Measurements from ENCODE around the gene RAB17.

DNA sequence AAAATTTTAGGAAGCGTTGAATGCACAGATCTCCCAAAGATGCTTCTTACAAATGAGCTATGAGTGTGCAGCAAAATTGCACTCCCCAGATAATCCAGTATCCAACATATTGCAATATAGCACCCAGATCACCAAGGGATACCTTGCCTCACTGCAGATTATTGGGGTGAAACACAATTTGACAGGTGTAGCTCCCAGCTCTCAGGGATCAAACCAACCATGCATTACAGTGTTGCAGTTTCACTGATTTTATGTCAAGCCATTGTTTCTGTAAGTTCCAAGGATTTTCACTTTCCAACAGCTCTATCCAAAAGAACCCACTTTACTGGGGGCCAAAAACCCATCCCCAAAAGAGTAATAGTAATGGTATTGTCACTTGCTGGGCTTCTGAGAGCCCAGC is 35.0 kb downstream of the RAB17 start:
- TF ChIP-seq, protein P1, sequence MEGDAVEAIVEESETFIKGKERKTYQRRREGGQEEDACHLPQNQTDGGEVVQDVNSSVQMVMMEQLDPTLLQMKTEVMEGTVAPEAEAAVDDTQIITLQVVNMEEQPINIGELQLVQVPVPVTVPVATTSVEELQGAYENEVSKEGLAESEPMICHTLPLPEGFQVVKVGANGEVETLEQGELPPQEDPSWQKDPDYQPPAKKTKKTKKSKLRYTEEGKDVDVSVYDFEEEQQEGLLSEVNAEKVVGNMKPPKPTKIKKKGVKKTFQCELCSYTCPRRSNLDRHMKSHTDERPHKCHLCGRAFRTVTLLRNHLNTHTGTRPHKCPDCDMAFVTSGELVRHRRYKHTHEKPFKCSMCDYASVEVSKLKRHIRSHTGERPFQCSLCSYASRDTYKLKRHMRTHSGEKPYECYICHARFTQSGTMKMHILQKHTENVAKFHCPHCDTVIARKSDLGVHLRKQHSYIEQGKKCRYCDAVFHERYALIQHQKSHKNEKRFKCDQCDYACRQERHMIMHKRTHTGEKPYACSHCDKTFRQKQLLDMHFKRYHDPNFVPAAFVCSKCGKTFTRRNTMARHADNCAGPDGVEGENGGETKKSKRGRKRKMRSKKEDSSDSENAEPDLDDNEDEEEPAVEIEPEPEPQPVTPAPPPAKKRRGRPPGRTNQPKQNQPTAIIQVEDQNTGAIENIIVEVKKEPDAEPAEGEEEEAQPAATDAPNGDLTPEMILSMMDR (IDR thresholded peaks at IDR 0.05; ENCODE audit: low read length), result no peak
- no peak for TF ChIP-seq EZH2 (optimal IDR thresholded peaks at IDR 0.05; ENCODE audit: low read depth, low read length)
- no peak for TF ChIP-seq EZH2phosphoT487 (IDR thresholded peaks at IDR 0.05; ENCODE audit: low read length)
